Activated CD4-positive, alpha-beta T cell treated with anti-CD3 and anti-CD28 coated beads, Interleukin-2, amount 50 U/mL, for 16 hours (primary cell): ENCODE results near the gene ZFP36L2.

Source experiments
- DNase-seq: peaks from one replicate; pipeline ENCODE4 v3.0.0-alpha.2; 2020

The ZFP36L2 gene

GRCh38 chr2:43184339-43184895 is 42.0 kb downstream of the ZFP36L2 start:
- peak; percentile 83 for DNase-seq

- DNase-seq = no peak
Measured at GRCh38 chr2:43183743-43184142, 42.7 kb downstream of the ZFP36L2 start.

- DNase-seq = no peak
Measured at GRCh38 chr2:43180897-43181296, 45.5 kb downstream of the ZFP36L2 start.

- no peak for DNase-seq
Measured at GRCh38 chr2:43179942-43180341, 46.5 kb downstream of the ZFP36L2 start.

- no peak for DNase-seq
Measured at GRCh38 chr2:43178602-43179542, 47.5 kb downstream of the ZFP36L2 start.

GRCh38 chr2:43178055-43178598 is 48.3 kb downstream of the ZFP36L2 start:
- DNase-seq = no peak

- DNase-seq = no peak
Measured at GRCh38 chr2:43176449-43176848, 50.0 kb downstream of the ZFP36L2 start.

- no peak for DNase-seq
Measured at GRCh38 chr2:43175876-43176275, 50.5 kb downstream of the ZFP36L2 start.

GRCh38 chr2:43175020-43175441 is 51.4 kb downstream of the ZFP36L2 start:
- DNase-seq = no peak

GRCh38 chr2:43174368-43174916 is 52.0 kb downstream of the ZFP36L2 start:
- DNase-seq = peak; percentile 87
